ENCODE measurements around the gene PCNT. TPM values are rescaled to one million over a fixed set of nuclear protein-coding genes. Genes with fewer than 3 reads are reported as not detected.
A peak's percentile ranks its signal among the peaks of the same experiment; 100 is the strongest.

PCNT gene
- total RNA-seq, 2 donors from 2014 or later = 58.1 to 120 TPM

DNA sequence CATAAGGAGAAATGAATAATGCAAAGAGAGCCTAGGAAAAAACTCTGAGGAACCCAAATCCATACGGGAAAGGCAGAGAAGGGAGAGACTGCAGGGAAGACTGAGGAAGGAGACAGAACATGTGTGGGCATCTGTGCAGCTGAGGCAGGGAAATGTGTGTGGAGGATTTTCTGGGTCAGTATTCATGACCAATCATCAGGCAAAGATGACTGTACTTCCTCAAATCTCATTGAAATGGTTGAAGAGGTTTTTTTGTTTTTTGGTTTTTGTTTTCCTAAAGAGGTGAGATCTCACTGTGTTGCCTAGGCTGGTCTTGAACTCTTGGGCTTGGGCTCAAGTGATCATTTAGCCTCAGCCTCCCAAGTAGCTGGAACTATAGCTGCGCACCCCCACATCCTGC, 150.4 kb downstream of the PCNT start:
- Mint-ChIP-seq H3K4me1 (ENCODE audit: low read depth in 2 of 2) (peaks cover 30 to 37% of the 10 kb centered on the region in 2 donors), H3K36me3 (peaks cover 5% of the 10 kb centered on the region), H3K27me3 (no peaks in the 10 kb centered on the region), H3K9me3 (no peaks in the 10 kb centered on the region), H3K4me3 (no peak overlapping the region), H3K27ac (peak overlapping the region; percentile 6 to 22)
- DNase-seq (ENCODE audit: low spot score) (no peak), ATAC-seq (no peak)

DNA sequence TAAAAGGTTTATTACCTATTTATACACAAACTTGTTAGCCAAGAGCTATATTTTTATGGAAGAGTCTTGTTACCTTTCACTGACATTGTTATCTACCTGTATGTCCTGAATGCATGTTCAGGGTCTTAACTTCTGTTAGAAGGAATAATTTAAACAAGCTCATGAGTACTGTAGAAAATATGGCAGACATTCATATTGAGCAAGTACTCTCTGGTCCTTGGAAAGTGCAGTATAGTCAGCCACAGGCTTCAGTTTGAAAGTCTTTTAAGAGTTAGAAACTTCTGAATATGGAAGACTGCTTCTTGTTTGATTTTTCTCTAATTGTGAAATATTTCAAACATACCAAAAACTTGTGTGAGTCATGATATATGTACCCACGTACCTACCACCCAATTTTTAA, 151.3 kb downstream of the PCNT start:
- Mint-ChIP-seq H3K4me3 (no peak overlapping the region), H3K9me3 (no peaks in the 10 kb centered on the region), H3K36me3 (peaks cover 5% of the 10 kb centered on the region), H3K4me1 (ENCODE audit: low read depth in 2 of 2) (peaks cover 33 to 37% of the 10 kb centered on the region in 2 donors), H3K27ac (no peak overlapping the region), H3K27me3 (no peaks in the 10 kb centered on the region)
- ATAC-seq (no peak), DNase-seq (ENCODE audit: low spot score) (no peak)

DNA sequence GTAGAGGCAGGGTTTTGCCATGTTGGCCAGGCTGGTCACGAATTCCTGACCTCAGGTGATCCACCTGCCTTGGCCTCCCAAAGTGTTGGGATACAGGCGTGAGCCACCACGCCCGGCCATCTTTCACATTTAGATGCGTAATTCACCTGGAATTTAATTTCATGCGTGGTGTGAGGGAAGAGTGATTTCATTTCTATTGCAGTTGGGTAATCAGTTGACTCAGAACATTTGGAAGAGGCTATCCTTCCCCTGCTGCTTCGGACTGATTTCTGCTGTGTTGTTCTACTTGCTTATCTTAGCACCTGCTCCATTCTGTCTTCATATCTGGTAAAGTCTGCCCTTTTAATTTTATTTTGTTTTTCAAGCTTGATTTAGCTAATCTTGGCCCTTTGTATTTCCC, 153.8 kb downstream of the PCNT start:
- no peaks in the 10 kb centered on the region for H3K9me3 Mint-ChIP-seq
- peaks cover 30 to 38% of the 10 kb centered on the region in 2 donors for H3K4me1 Mint-ChIP-seq (ENCODE audit: low read depth in 2 of 2)
- H3K4me3 Mint-ChIP-seq = no peak overlapping the region
- ATAC-seq (no peak), DNase-seq (ENCODE audit: low spot score) (no peak)
- peaks cover 5% of the 10 kb centered on the region for H3K36me3 Mint-ChIP-seq
- no peaks in the 10 kb centered on the region for H3K27me3 Mint-ChIP-seq
- no peak overlapping the region for H3K27ac Mint-ChIP-seq

DNA sequence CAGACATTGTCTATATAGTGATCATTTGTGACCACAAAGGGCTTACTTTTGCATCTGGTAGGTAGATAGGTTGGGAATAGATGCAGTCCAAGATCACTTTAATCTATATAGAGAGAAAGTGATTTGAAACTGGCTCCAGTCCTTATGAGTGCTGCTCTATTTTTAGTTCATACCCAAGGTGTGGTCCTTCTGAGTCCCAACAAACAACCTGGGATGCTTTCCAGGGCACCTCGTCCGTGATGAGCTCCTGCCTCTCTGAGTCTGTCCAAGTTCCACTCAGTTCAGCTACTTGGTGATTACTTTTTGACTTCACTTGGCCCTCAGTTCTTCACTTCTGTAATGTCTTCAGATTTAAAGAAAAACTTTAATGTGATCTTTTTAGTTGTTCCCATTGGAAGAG, 155.0 kb downstream of the PCNT start:
- ATAC-seq = no peak
- H3K4me3 Mint-ChIP-seq = no peak overlapping the region
- H3K27ac Mint-ChIP-seq = no peak overlapping the region
- H3K9me3 Mint-ChIP-seq = no peaks in the 10 kb centered on the region
- H3K36me3 Mint-ChIP-seq = peaks cover 5% of the 10 kb centered on the region
- H3K27me3 Mint-ChIP-seq = no peaks in the 10 kb centered on the region
- DNase-seq (ENCODE audit: low spot score) = no peak
- peaks cover 38 to 47% of the 10 kb centered on the region in 2 donors for H3K4me1 Mint-ChIP-seq (ENCODE audit: low read depth in 2 of 2)

DNA sequence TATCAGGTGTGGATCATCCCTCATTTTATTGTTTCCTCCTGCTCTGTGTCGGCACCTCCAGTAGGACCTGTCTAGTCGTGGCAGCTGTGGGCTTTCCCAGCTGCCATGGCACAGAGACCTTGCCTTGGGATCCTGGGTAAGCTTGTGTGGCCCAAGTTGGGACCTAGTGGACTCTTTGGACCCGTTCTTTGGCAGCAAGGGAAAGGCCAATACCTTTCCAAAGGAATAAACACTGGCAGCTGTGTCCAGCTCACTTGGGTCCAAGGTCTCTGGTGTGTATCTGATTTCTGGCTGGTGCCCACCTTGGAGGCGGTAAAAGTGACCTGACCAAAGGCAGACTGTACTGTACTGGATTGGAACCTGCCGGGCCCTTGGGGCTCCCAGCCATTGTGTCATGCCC, 156.5 kb downstream of the PCNT start:
- Mint-ChIP-seq H3K9me3 (no peaks in the 10 kb centered on the region), H3K36me3 (peaks cover 8% of the 10 kb centered on the region), H3K4me1 (ENCODE audit: low read depth in 2 of 2) (peaks cover 34 to 43% of the 10 kb centered on the region in 2 donors), H3K27me3 (no peaks in the 10 kb centered on the region), H3K27ac (no peak overlapping the region), H3K4me3 (no peak overlapping the region)
- ATAC-seq (no peak), DNase-seq (ENCODE audit: low spot score) (no peak)

DNA sequence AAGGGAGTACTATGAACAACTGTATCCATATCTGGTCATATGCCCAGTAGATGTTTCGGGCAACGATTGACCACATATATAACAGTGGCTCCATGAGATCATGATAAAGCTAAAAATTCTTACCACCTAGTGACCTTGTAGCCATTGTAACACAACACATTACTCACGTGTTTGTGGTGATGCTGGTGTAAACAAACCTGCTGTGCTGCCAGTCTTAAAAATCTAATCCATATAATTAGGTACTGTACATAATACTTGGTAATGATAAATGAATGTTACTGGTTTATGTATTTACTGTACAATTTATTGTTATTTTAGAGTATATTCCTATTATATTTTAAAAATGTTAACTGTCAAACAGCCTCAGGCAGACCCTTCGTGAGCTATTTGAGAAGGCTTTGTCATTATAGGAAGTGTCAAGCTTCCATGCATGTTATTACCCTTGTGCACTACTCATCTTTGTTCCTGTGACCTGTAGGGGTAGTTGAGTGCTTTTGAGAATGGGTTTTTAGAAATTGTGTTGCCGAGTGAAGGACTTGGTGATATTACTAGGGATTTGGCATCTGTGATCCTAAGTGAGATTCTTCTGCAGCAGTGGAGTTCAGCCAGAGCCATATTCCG, 158.4 kb downstream of the PCNT start:
- H3K9me3 Mint-ChIP-seq = no peaks in the 10 kb centered on the region
- ATAC-seq (no peak), DNase-seq (ENCODE audit: low spot score) (no peak)
- H3K36me3 Mint-ChIP-seq = peaks cover 4% of the 10 kb centered on the region
- peak overlapping the region; percentile 41 for H3K4me3 Mint-ChIP-seq
- no peaks in the 10 kb centered on the region for H3K27me3 Mint-ChIP-seq
- H3K27ac Mint-ChIP-seq = peak overlapping the region; percentile 65
- H3K4me1 Mint-ChIP-seq (ENCODE audit: low read depth in 2 of 2) = peaks cover 30 to 40% of the 10 kb centered on the region in 2 donors

DNA sequence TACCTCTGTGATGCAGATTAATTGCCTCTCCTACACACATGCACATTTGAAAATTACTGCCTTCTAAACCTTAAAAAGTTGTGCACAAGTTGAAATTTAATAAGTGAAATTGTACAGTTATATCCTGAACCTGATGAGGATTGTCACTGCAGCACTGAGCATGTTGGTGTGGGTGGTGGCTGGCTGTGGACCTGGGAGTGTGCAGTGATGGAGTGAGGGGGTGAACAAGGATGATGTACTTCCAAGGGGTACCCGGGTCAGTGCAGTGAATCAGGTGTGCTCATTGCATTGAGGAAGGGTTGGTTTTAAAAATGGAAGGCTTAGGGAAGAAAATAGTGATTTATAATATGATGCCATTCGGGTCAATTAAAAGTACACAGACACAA, 158.9 kb downstream of the PCNT start:
- H3K9me3 Mint-ChIP-seq = no peaks in the 10 kb centered on the region
- peaks cover 4% of the 10 kb centered on the region for H3K36me3 Mint-ChIP-seq
- peaks cover 32 to 39% of the 10 kb centered on the region in 2 donors for H3K4me1 Mint-ChIP-seq (ENCODE audit: low read depth in 2 of 2)
- H3K27ac Mint-ChIP-seq = peak overlapping the region; percentile 65
- H3K27me3 Mint-ChIP-seq = no peaks in the 10 kb centered on the region
- H3K4me3 Mint-ChIP-seq = peak overlapping the region; percentile 41
- DNase-seq (ENCODE audit: low spot score) = no peak
- no peak for ATAC-seq

DNA sequence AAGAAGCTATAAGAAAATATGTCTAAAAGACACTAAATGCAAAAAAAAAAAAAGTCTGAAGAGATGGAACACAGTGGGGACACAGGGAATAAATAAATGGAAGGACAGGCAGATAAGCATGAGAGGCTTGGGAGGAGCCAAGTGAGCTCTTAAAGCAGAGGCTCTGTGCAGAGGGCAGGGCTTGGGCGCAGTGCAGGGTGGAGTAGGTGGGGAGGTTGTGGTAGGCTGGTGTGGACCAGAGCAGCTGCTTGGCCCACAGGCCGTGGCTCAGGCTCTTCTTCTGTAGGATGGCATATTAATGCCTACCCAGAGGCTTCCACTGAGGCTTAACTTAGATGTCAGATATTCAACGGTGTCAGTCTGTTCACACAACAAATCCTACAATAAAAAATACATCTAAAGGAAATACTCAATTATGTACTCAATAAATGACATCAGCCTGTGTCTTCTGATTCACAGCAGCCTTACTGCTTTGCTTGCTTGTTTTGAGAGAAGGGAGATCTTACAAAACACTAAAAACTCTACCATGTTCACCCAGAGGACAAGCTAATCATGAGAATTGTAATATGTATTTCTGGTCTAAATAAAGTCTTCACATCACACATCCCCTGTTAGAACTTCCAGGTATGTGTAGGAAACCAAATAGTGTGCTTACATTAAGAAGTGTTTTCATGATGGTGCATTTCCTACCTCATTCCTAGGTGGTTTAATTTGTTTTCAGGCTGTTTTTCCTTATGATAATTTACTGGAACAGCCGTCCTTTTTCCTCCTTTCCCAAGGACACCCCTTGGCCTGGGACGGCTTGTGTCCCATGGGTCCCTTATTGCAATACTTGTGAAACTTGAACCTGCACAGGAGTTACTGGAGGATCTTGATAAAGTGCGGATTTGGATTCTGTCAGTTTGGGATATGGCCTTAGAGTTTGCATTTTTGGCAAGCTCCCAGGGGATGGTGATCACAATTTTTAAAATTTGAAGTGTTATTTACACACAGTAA, 159.6 kb downstream of the PCNT start:
- Mint-ChIP-seq H3K4me1 (ENCODE audit: low read depth in 2 of 2) (peaks cover 39% of the 10 kb centered on the region in 2 donors), H3K27ac (peak overlapping the region; percentile 65)

DNA sequence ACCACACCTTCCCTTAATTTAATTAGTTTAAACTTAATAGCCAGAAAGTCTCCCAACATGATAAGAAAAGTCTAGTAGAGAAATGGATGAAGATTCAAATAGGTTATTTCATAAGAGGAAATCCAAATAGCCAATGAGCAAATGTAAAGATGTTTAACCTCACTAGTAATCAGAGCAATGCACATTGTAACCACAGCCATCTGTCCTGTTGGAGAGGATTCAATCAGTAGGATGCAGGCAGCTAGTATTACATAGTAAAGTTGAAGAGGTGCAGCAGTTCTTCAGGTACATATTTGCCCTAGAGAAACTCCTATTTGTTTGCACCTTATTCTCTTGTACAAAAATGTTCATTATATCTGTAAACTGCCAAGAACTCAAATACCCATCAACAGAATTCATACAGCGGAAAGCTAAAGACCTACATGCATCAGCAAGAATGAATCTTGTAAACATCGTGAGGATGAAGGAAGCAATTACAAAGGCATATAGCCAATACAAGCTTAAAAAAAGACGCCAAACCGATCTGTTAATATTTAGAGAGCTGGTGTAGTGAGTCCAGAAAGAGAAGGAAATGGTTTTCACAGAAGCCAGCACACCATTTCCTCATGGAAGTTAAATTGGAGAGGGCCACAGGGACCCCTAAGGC, 162.6 kb downstream of the PCNT start:
- Mint-ChIP-seq H3K9me3 (no peaks in the 10 kb centered on the region), H3K36me3 (peaks cover 6% of the 10 kb centered on the region), H3K27me3 (no peaks in the 10 kb centered on the region), H3K4me1 (ENCODE audit: low read depth in 2 of 2) (peaks cover 27 to 36% of the 10 kb centered on the region in 2 donors), H3K27ac (no peak overlapping the region), H3K4me3 (no peak overlapping the region)
- ATAC-seq (no peak), DNase-seq (ENCODE audit: low spot score) (no peak)

More for the DNA sequence above, 159.6 kb downstream of the PCNT start:
- H3K9me3 Mint-ChIP-seq = no peaks in the 10 kb centered on the region
- ATAC-seq (peak; percentile 73 to 76), DNase-seq (ENCODE audit: low spot score) (no peak)
- peaks cover 4% of the 10 kb centered on the region for H3K36me3 Mint-ChIP-seq
- no peaks in the 10 kb centered on the region for H3K27me3 Mint-ChIP-seq
- peak overlapping the region; percentile 41 for H3K4me3 Mint-ChIP-seq

DNA sequence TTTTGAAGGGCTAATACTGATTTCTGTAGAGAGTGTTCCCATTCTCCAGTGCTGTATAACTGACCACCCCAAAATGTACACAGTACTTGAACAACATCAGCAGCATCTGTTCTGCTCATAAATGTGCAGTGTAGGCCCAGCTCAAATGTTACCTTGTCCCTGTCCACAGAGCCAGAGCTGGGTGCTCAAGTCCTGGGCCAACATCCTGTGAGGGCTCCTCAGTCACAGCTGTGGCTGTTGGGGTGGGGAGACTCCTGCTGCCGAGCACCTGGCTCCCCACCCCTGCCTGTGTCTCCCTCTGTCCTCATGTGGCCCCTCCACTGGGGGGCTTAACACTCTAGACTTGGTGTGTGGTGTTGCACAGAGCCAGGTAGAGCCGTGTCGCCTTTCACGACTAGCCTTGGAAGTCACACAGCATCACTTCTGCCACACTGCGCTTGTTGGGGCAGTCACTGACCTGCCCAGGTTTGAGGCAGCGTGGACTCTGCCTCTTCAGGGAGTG, 165.3 kb downstream of the PCNT start:
- Mint-ChIP-seq H3K36me3 (peaks cover 24% of the 10 kb centered on the region), H3K27ac (no peak overlapping the region), H3K4me3 (no peak overlapping the region), H3K9me3 (no peaks in the 10 kb centered on the region), H3K4me1 (ENCODE audit: low read depth in 2 of 2) (peaks cover 5 to 31% of the 10 kb centered on the region in 2 donors), H3K27me3 (no peaks in the 10 kb centered on the region)
- ATAC-seq = peak in 1 of 2 donors; percentile 32
- no peak for DNase-seq (ENCODE audit: low spot score)

DNA sequence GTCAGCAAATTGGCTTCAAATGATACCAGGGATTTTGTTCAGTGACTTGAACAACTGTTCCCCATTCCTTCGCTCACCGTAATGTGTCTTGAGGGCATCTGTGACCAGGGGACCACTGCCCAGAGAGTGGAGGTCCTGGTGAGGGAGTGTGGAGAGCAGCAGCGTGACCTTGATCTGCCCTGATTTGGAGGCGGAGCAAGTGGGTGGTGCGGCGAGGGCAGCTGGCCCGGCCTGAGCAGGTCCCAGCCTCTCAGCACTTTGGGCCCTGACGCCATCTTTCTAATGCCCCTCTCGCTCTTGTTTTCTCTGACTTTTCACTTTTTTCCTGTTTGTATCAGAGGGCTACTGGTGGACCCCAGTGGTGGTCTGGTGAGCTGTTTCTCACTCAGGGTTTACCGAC, 165.8 kb downstream of the PCNT start:
- H3K4me3 Mint-ChIP-seq = no peak overlapping the region
- DNase-seq (ENCODE audit: low spot score) = no peak
- no peaks in the 10 kb centered on the region for H3K27me3 Mint-ChIP-seq
- H3K9me3 Mint-ChIP-seq = no peaks in the 10 kb centered on the region
- no peak overlapping the region for H3K27ac Mint-ChIP-seq
- H3K36me3 Mint-ChIP-seq = peaks cover 30% of the 10 kb centered on the region
- ATAC-seq = no peak
- peaks cover 5 to 28% of the 10 kb centered on the region in 2 donors for H3K4me1 Mint-ChIP-seq (ENCODE audit: low read depth in 2 of 2)

DNA sequence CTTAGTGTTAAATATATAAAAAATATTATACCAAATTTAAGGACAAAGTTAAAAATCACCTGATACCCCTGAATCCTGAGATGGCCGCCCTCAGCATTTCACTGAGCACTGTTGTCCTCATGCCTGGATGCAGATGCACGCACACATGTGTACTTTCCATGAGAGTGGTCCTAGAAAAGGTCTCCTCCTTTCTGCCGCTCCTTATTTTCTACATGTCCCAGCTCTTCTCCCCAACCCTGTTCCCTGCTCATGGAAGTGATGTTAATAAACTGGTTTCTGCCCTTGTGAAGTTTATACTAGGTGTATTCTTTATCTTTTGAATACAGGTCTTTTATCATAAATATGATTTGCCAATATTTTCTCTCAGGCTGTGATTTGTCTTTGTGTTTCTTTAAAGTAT, 167.6 kb downstream of the PCNT start:
- ATAC-seq (no peak), DNase-seq (ENCODE audit: low spot score) (no peak)
- Mint-ChIP-seq H3K4me1 (ENCODE audit: low read depth in 2 of 2) (peaks cover 13 to 28% of the 10 kb centered on the region in 2 donors), H3K4me3 (no peak overlapping the region), H3K27ac (no peak overlapping the region), H3K9me3 (no peaks in the 10 kb centered on the region), H3K36me3 (peaks cover 27% of the 10 kb centered on the region), H3K27me3 (no peaks in the 10 kb centered on the region)

DNA sequence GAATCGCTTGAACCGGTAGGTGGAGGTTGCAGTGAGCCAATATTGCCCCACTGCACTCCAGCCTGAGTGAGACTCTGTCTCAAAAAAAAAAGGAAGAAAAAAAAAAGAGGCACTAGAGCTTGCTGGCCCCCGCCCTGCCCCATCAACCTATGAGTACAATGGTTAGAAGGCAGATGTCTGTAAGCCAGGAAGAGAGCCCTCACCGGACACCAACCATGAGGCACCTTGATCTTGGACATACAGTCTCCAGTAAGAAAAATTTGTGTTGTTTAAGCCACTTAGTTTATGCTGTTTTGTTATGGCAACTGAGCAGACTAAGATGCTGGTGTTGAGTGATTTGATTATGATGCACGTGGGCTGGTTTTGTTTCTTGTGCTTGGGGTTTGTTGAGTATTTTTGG, 168.9 kb downstream of the PCNT start:
- Mint-ChIP-seq H3K27ac (no peak overlapping the region), H3K36me3 (peaks cover 27% of the 10 kb centered on the region)
- ATAC-seq = no peak

More for the DNA sequence above, 168.9 kb downstream of the PCNT start:
- Mint-ChIP-seq H3K4me3 (no peak overlapping the region), H3K27me3 (no peaks in the 10 kb centered on the region), H3K4me1 (ENCODE audit: low read depth in 2 of 2) (peaks cover 12 to 26% of the 10 kb centered on the region in 2 donors), H3K9me3 (no peaks in the 10 kb centered on the region)
- no peak for DNase-seq (ENCODE audit: low spot score)
